Measurements from ENCODE around the gene PIK3C2G.

DNA sequence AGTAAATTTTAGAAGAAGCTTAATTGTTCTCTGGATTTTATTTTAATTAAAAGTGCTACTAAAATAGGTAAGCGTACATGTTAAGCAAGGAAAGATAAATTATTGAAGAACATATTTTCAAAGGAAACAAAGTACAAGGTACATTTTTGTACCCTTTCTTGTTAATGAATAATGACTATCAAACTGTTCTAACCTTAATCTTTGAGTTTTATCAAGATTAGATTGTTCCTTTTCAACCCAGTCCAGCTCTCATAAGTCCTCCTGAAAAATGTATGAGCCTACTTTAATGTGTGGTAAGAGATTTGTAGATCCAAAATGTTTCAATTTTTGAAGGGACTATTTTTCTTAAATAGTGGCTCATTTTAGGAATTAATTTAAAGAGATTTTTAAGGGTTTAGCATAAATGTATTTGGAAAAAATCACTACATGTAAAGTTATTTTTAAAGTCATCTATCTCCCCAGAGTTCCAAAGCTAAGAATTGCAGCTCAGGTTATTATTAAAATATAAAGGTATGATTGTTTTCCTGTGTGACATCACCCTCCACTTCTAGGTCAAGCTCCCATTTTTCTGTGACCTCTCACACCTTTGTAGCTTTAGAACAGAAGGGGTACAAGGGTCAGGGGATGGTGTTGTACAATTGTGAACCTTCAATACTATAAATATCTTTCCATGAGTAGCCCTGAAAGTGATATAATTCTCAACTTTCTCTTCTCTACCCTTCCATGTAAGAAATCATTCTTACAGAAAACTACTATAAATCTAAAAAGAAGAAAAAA, 1.2 kb upstream of the PIK3C2G start:
- TF ChIP-seq, protein P1, sequence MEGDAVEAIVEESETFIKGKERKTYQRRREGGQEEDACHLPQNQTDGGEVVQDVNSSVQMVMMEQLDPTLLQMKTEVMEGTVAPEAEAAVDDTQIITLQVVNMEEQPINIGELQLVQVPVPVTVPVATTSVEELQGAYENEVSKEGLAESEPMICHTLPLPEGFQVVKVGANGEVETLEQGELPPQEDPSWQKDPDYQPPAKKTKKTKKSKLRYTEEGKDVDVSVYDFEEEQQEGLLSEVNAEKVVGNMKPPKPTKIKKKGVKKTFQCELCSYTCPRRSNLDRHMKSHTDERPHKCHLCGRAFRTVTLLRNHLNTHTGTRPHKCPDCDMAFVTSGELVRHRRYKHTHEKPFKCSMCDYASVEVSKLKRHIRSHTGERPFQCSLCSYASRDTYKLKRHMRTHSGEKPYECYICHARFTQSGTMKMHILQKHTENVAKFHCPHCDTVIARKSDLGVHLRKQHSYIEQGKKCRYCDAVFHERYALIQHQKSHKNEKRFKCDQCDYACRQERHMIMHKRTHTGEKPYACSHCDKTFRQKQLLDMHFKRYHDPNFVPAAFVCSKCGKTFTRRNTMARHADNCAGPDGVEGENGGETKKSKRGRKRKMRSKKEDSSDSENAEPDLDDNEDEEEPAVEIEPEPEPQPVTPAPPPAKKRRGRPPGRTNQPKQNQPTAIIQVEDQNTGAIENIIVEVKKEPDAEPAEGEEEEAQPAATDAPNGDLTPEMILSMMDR (IDR thresholded peaks at IDR 0.05), result no peak
- TF ChIP-seq POLR2AphosphoS5 (IDR thresholded peaks at IDR 0.05; ENCODE audit: low read depth, low read length), result no peak
- no peak for TF ChIP-seq SIN3A (IDR thresholded peaks at IDR 0.05; ENCODE audit: borderline replicate concordance, insufficient read depth, low read depth, low read length)
